Kidney (tissue), 14 donors: Measurements from ENCODE around the gene C2orf81. TPM values are rescaled to one million over a fixed set of nuclear protein-coding genes. Genes with fewer than 3 reads are reported as not detected.
A peak's percentile ranks its signal among the peaks of the same experiment; 100 is the strongest.

ENCODE experiments used
- DNase-seq, 5 donors: peaks; one replicate each; pipeline ENCODE4 v3.0.0-alpha.2; 2013 to 2020
- FAIRE-seq: peaks from 2 replicates; lab custom pipeline; 2012; peaks lifted over from hg19 to GRCh38; lab: Jason Lieb, UNC
- H3K27ac ChIP-seq, 2 donors: one replicate each; pipeline ENCODE4 v1.7.0; 2013; ENCODE audit warnings: low read depth in 2 of 2, low read length in 2 of 2, inconsistent platforms in 1 of 2
- H3K27me3 ChIP-seq: one replicate; pipeline ENCODE4 v1.7.1; 2013; ENCODE audit warnings: low read length, inconsistent platforms; ENCODE audit not compliant: control insufficient read depth, insufficient read depth
- H3K36me3 ChIP-seq, 3 donors: one replicate each; pipeline versions ENCODE4 v1.7.0 to v1.7.1; 2013; ENCODE audit warnings: low read length in 3 of 3, control low read depth in 1 of 3, inconsistent platforms in 1 of 3; ENCODE audit not compliant: insufficient read depth in 3 of 3, control insufficient read depth in 2 of 3
- H3K4me1 ChIP-seq, 3 donors: one replicate each; pipeline versions ENCODE4 v1.7.0 to v1.7.1; 2013; ENCODE audit warnings: low read length in 3 of 3, inconsistent platforms in 1 of 3, low read depth in 1 of 3; ENCODE audit not compliant: control insufficient read depth in 2 of 3, insufficient read depth in 2 of 3
- H3K4me3 ChIP-seq, 3 donors: one replicate each; pipeline versions ENCODE4 v1.7.0 to v1.8.1; 2013; ENCODE audit warnings: low read length in 3 of 3, control low read depth in 1 of 3, inconsistent platforms in 1 of 3
- H3K9ac ChIP-seq, 3 donors: one replicate each; pipeline versions ENCODE4 v1.7.0 to v1.7.1; 2013; ENCODE audit warnings: low read length in 3 of 3, control low read depth in 1 of 3, inconsistent platforms in 1 of 3
- H3K9me3 ChIP-seq, 3 donors: one replicate each; pipeline versions ENCODE4 v1.7.0 to v1.7.1; 2013; ENCODE audit warnings: low read length in 3 of 3, control low read depth in 1 of 3, inconsistent platforms in 1 of 3; ENCODE audit not compliant: control insufficient read depth in 2 of 3, insufficient read depth in 1 of 3
- intact Hi-C: fragments of 100-400 bp; cut with DNase I; formaldehyde crosslinking; loops from one replicate; pipeline ENCODE4 v1.11.1; 2022
- polyA plus RNA-seq: library from polyadenylated mRNA; stranded (reverse); fragments of 350-450 nt; fragmentation: Illumina TruSeq; extraction: RNeasy Lipid Tissue Mini Kit (QIAGEN cat#74804); gene quantifications from one replicate; pipeline ENCODE4 v1.2.3, GENCODE V29; 2014; ENCODE audit warnings: low read depth, low replicate concordance; ENCODE audit not compliant: insufficient read depth
- total RNA-seq: library from RNA; stranded (reverse); fragmentation: NEBNext Ultra II Directional; extraction: Animal tissue kit (Norgen Biotek cat#: 25700); gene quantifications from one replicate; pipeline ENCODE4 v1.2.1, GENCODE V29; 2021
- TF ChIP-seq, protein P1 (sequence below): IDR thresholded peaks from 3 replicates; pipeline ENCODE4 v1.5.1; 2012; ENCODE audit warnings: mild to moderate bottlenecking, moderate library complexity, borderline replicate concordance; ENCODE audit not compliant: insufficient read depth; ENCODE audit errors: extremely low read depth
- donor health status: control.
- donor health status: control.
- donor health status: control.
- donor health status: control.
- donor health status: control.
- donor health status: DM: yes; HTN: yes; CAD: no.
- donor health status: Normal renal cell carcinoma (clear cell type).

C2orf81 gene
- total and polyA plus RNA-seq, 2 donors from 2014 or later, result 8.8 to 11.6 TPM

DNA sequence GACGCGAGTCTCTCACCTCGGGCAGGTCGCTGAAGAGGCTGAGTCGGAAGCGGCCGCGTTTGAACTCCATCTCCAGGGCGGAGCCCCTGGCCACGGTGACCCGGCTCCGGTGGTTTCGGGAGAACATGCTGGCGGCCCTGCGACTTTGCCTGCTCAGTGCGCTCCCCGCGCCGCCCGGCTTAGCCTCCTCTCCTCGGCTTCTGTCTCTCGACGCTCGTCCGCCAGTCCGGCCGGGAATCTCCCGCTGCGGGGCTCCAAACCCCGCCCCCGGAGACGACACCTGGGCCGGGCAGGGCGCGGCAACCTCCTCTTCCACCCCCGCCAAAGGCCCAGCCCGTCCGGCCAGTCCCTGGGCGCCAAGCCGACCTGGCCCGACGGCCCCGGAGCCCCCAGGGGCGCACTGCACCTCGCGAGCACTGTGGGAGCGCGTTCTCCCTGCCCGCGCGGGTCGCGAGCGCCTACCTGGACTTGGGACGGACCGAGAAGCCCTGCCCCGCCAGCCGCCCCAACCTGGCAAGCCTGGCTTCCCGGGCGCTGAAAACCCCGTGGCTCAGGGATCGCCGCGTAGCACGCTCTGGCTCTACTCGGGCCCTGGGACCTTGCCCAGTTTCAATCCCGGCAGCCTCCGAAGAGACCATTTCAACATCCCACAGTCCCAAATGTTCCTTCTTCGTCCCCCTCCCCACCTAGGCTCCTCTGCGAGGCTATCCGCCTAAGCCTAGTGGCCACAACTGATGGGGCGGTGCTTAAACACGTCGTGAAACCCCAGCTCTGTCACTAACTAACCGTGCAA is 20.5 kb upstream of the C2orf81 start, which contains the start of gene RTKN:
RTKN (minus strand) TSS at position 248 of the 793 bp plus-strand sequence; CDS start at position 127, 121 bp downstream.
- peak; percentile 38 for FAIRE-seq
- peak; percentile 72 to 87 (median 86) for DNase-seq
- H3K27me3 ChIP-seq, result no peaks in the 10 kb centered on the region
- TF ChIP-seq, protein P1, sequence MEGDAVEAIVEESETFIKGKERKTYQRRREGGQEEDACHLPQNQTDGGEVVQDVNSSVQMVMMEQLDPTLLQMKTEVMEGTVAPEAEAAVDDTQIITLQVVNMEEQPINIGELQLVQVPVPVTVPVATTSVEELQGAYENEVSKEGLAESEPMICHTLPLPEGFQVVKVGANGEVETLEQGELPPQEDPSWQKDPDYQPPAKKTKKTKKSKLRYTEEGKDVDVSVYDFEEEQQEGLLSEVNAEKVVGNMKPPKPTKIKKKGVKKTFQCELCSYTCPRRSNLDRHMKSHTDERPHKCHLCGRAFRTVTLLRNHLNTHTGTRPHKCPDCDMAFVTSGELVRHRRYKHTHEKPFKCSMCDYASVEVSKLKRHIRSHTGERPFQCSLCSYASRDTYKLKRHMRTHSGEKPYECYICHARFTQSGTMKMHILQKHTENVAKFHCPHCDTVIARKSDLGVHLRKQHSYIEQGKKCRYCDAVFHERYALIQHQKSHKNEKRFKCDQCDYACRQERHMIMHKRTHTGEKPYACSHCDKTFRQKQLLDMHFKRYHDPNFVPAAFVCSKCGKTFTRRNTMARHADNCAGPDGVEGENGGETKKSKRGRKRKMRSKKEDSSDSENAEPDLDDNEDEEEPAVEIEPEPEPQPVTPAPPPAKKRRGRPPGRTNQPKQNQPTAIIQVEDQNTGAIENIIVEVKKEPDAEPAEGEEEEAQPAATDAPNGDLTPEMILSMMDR, result no peak
- H3K4me1 ChIP-seq, result peaks cover 9 to 20% (median 19%) of the 10 kb centered on the region in 3 donors
- peak within 1 kb of the TSS; percentile 38 to 83 (median 67) for H3K9ac ChIP-seq
- H3K4me3 ChIP-seq, result peak within 1 kb of the TSS; percentile 63 to 85 (median 85)
- no peaks in the 10 kb centered on the region for H3K36me3 ChIP-seq
- H3K9me3 ChIP-seq, result no peaks in the 10 kb centered on the region
- intact Hi-C loops, result no loop called here
- H3K27ac ChIP-seq, result peak within 1 kb of the TSS; percentile 92 to 95

DNA sequence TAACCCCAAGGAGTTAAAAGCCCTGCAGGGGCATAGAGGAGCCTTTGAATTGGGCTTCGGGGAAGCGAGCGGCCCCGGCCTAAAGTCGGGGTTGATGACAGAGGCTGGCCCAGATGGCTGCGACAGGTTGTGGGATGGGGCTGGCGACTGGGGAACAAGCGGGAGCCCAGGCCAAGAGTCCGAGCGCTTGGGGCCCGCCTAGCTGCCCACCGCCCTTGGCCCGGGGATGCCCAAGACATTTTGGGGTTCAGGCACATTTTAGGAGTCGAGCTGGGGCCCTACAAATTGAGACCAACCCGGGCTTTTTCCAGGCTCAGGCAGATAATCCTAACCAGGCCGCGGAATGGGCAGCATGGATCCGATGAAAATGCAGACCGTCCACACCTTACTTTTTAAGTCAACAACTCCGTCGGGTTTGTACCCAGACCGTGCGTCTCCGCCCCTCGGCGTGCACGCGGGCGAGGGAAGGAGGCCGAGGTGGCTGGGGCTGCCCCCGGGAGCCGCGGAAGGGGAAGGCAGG is 19.8 kb upstream of the C2orf81 start:
- H3K4me1 ChIP-seq, result peaks cover 9 to 20% (median 19%) of the 10 kb centered on the region in 3 donors
- H3K9ac ChIP-seq, result peak overlapping the region; percentile 38 to 83 (median 67)
- H3K36me3 ChIP-seq, result no peaks in the 10 kb centered on the region
- DNase-seq (peak in 2 of 5 donors; percentile 52 to 79), FAIRE-seq (no peak)
- H3K27ac ChIP-seq, result peak overlapping the region; percentile 92 to 95
- intact Hi-C loops, result no loop called here
- peak overlapping the region; percentile 63 to 85 (median 85) for H3K4me3 ChIP-seq
- TF ChIP-seq, protein P1, result no peak
- no peaks in the 10 kb centered on the region for H3K27me3 ChIP-seq
- H3K9me3 ChIP-seq, result no peaks in the 10 kb centered on the region

DNA sequence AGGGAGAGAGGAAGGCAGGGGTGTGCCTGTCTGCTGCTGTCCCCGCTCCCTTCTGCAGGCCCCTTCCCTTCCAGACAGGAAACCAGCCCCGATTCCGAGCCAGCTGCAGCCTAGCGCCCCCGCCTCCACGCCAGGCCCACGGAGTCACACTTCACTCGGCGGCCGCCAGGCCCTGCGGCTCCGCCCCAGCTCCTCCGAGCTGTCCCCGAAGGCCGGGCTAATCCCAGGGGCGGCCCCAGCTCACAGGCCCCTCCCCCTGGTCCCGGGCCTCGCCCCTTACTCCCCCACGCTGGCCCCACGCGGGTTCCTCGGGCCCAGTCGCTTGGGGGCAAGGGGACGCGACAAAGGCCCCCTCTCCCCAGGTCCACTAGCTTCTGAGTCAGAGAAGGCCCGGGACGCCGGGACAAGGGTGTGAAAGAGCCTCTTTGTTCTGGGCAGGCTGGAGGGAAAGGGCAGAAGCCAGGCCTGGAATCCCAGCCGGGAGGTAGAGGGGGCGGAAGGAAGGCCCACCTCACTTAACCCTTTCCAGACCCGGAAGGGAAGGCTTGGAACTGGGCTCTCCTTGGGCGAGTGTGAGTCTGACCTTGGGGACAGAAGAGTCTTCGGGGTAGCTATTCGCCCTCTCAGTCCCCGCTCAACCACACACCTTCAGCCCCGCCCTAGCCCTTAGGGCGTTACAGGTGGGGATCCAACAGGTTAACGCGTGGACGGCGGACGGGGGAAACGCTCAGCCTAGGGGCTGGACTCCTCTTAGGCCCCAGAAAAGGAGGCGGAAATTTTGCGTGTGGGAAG is 19.2 kb upstream of the C2orf81 start:
- no peaks in the 10 kb centered on the region for H3K9me3 ChIP-seq
- H3K36me3 ChIP-seq, result no peaks in the 10 kb centered on the region
- peaks cover 9 to 20% (median 19%) of the 10 kb centered on the region in 3 donors for H3K4me1 ChIP-seq
- H3K27me3 ChIP-seq, result no peaks in the 10 kb centered on the region
- peak overlapping the region; percentile 51 to 85 (median 67) for H3K9ac ChIP-seq
- TF ChIP-seq, protein P1, result peak; percentile 37
- H3K27ac ChIP-seq, result peak overlapping the region; percentile 92 to 95
- DNase-seq (peak; percentile 95 to 98 (median 96)), FAIRE-seq (no peak)
- peak overlapping the region; percentile 66 to 85 (median 85) for H3K4me3 ChIP-seq
- intact Hi-C loops, result no loop called here
